H7 (cell line): ENCODE data around the gene YWHAH. TPM values are rescaled to one million over a fixed set of nuclear protein-coding genes. Genes with fewer than 3 reads are reported as not detected.

ENCODE experiments used
- DNase-seq: peaks from one replicate; pipeline ENCODE4 v3.0.0; 2012
- H3K27me3 ChIP-seq: 2 replicates; pipeline ENCODE4 v1.6.0; 2011; ENCODE audit warnings: mild to moderate bottlenecking, low read length; ENCODE audit not compliant: control insufficient read depth, insufficient read depth
- H3K36me3 ChIP-seq: replicated peaks from 2 replicates; pipeline ENCODE4 v1.5.1; 2011; ENCODE audit warnings: low read length; ENCODE audit not compliant: control insufficient read depth, insufficient read depth
- H3K4me3 ChIP-seq: 2 replicates; pipeline ENCODE4 v1.5.1; 2011; ENCODE audit warnings: low read depth, mild to moderate bottlenecking, control low read depth, low read length, moderate library complexity; ENCODE audit not compliant: insufficient read depth
- total RNA-seq: library from RNA; depleted of rRNA; stranded (reverse); fragments of >200 nt; shearing (Covaris generic); gene quantifications from 2 replicates; pipeline ENCODE4 v1.2.3, GENCODE V29; 2014

YWHAH gene
- total RNA-seq, 1 experiment from 2014 or later, result 229 TPM

DNA sequence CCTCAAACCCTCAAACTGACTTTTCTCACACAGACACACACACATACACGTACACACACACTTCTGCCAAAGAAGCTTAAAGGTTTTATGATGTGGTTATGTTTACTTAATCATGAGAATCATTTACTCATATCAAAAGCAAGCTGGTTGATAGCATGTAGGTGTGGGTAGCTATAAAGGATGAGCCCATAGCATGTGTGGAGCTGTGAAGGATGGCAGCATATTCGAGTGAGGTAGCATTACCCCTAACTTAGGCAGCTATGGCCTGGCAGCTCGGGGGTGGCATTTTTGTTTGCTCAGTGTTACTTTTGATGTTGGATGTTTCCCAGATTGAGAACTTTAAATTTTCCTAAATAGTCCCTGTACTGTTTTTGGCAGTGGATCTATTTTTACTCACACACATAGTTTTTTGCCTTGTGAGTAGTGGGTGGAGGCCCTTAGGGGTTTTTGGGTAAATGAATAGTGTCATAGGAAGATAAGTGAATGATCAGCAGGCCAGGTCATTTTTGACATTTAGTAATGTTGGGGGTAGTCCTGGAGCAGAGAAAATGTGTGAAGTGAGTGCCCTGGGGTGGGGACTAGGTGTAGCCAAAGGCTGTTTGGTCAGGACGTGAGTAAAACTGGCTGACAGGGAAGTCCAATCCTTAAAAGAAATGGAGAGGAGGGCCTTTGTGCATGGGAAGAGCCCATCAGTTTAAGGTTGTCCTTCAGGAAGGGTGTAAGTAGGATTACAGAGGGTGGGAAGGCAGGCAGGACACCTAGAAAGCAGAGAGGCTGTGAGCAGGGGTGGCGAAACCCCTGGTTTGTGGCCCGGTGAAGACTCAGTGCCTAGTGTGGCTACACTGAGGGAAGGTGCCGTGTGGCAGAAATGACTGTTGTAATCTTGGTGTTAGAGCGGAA lies 7.1 kb downstream of the YWHAH start:
- Histone ChIP-seq H3K36me3 (peaks cover 16% of the 10 kb centered on the region), H3K27me3 (no peaks in the 10 kb centered on the region)
- DNase-seq, result no peak

DNA sequence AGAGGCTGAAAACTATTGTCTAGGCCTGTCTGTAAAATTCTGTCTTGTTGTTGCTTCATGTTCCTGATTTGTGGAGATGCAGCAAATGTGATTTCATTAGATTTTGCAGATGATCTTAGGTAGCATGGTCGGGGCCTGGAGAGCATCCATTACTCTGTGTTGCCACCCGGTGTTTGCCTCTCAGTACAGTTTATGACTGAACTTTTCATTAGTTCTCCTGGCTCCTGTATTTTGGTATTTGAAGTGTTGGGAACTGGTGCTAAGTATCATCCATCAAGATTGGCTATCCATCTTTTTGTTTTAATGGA lies 7.7 kb downstream of the YWHAH start:
- DNase-seq, result no peak

More for the DNA sequence above, 7.1 kb downstream of the YWHAH start:
- H3K4me3 ChIP-seq, result no peak overlapping the region

DNA sequence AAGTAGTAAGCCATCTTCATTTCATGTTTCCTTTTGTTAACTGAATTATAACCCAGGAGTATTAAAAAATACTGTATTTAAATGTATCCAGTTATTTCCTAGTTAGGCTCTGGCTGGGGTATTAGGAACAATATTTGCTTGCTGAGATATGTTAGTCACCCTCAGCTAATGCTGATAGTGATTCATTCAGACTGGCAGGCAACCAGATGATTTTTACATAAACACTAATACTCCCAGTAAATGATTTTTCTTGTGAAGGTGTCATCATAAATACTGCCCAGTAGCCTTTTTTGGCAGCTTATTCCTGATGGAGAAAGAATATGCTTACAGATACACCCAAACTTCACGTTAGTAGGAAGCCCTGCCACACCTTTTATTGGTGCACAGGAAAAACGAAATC lies 8.1 kb downstream of the YWHAH start:
- no peak overlapping the region for H3K4me3 ChIP-seq
- peaks cover 19% of the 10 kb centered on the region for H3K36me3 ChIP-seq
- no peak for DNase-seq
- no peaks in the 10 kb centered on the region for H3K27me3 ChIP-seq

More for the DNA sequence above, 7.7 kb downstream of the YWHAH start:
- Histone ChIP-seq H3K27me3 (no peaks in the 10 kb centered on the region), H3K4me3 (no peak overlapping the region), H3K36me3 (peaks cover 21% of the 10 kb centered on the region)

DNA sequence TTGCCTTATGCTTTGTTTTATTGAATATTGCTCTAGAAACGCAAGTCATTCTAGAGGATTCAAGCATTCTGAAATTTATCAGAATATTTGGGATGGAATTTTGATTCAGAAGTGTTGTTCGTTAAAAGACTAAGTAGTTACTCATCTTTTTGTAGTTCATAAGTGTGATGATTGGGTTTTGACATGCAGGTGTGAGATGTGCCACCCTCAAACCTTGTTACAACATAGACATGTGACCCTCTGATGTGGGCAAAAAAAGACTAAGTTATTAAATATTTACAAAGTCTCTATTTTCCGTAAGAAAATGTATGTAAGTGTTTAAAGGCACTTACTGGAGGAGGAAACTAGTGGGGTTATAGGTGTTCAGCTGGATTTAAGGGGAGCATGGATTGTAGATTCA lies 8.9 kb downstream of the YWHAH start:
- peaks cover 19% of the 10 kb centered on the region for H3K36me3 ChIP-seq
- no peaks in the 10 kb centered on the region for H3K27me3 ChIP-seq
- DNase-seq, result no peak
- H3K4me3 ChIP-seq, result no peak overlapping the region

DNA sequence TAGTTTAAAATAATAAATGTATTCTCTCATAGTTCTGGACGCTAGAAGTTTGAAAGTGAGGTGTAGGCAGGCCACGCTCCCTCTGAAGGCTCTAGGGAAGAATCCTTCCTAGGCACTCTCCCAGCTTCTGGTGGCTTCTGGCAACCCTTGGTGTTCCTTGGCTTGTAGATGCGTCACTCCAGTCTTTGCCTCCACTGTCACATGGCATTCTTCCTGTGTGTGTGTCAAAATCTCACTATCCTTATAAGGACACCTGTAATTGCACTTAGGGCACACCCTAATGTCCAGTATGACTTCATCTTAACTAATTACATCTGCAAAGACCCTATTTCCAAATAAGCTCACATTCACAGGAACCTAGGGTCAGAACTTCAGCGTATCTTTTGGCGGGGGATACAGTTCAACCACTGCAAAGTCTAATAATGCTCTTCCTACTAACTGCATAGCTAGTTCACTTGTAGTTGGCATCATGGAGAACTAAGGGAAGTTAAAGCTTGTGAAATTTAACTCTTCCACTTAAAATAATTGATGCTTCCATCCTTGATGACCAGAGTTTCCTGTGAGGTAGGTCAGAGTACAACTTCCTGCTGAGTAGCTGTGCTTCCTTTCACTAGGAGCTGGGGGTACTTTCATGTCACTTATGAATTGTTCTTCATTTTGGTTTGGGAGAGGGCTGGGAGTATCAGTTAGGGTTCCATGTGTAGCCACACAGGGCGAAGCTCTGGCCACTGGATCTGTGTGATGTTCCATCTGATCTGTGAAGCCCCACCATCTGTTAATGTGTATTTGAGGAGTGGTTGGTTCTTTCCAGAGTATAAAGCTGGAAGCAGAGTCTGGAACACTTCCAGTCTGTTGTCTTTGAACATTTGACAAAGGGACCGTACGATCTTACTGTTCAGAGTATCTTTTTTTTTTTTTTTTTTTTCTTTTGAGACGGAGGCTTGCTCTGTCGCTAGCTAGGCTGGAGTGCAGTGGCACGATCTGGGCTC lies 10.5 kb downstream of the YWHAH start:
- no peak for DNase-seq
- H3K36me3 ChIP-seq, result peaks cover 19% of the 10 kb centered on the region
- no peaks in the 10 kb centered on the region for H3K27me3 ChIP-seq
- H3K4me3 ChIP-seq, result no peak overlapping the region

DNA sequence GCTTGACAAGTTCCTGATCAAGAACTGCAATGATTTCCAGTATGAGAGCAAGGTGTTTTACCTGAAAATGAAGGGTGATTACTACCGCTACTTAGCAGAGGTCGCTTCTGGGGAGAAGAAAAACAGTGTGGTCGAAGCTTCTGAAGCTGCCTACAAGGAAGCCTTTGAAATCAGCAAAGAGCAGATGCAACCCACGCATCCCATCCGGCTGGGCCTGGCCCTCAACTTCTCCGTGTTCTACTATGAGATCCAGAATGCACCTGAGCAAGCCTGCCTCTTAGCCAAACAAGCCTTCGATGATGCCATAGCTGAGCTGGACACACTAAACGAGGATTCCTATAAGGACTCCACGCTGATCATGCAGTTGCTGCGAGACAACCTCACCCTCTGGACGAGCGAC lies 12.0 kb downstream of the YWHAH start:
- Histone ChIP-seq H3K27me3 (no peaks in the 10 kb centered on the region), H3K36me3 (peaks cover 14% of the 10 kb centered on the region), H3K4me3 (no peak overlapping the region)
- DNase-seq, result no peak

DNA sequence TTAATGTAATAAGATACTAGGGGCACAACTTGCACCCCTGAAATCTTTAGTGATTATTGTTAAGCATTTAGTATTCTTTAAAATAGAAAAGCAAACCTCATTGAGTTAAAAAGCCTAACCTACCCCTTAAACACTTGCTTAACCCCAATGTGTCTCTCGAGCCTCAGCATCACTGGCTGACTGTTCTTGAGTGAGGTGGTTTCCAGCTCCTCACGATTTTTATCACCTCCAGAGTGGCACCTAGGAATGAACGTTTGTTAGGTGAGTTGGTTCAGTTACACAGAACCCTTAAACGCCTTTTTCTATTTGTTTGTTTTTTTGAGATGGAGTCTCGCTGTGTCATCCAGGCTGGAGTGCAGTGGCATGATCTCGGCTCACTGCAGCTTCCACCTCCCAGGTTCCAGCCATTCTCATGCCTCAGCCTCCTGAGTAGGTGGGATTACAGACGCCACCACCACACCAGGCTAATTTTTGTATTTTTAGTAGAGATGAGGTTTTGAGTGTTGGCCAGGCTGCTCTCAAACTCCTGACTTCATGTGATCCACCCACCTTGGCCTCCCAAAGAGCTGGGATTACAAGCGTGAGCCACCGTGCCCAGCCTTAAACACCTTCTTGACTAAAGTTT lies 13.7 kb downstream of the YWHAH start:
- peaks cover 14% of the 10 kb centered on the region for H3K36me3 ChIP-seq
- no peak overlapping the region for H3K4me3 ChIP-seq
- no peaks in the 10 kb centered on the region for H3K27me3 ChIP-seq
- DNase-seq, result no peak

DNA sequence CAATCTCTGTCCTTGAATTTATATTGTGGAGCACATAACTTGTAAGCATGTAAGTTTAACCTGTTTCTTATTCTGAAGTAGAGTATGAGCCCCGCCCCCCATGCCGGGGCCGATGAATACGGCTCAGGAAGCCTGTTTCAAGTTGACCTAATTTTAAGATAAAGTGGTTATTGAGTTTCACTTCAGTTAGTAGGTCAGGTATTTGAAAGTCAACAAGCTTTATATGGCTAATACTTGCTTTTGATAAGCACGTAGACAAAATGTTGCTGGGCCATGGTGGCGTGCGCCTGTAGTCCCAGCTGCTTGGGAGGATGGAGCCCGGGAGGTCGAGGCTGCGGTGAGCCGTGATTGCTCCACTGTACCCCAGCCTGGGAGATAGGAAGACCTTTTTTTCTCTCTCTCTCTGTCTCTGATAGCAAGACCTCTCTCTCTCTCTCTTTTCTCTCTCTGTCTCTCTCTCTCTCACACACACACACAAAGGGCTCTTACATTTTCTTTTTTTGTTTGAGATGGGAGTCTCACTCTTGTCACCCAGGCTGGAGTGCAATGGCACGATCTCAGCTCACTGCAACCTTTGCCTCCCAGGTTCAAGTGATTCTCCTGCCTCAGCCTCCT lies 14.4 kb downstream of the YWHAH start:
- no peak for DNase-seq
- no peaks in the 10 kb centered on the region for H3K27me3 ChIP-seq
- peaks cover 14% of the 10 kb centered on the region for H3K36me3 ChIP-seq
- no peak overlapping the region for H3K4me3 ChIP-seq

DNA sequence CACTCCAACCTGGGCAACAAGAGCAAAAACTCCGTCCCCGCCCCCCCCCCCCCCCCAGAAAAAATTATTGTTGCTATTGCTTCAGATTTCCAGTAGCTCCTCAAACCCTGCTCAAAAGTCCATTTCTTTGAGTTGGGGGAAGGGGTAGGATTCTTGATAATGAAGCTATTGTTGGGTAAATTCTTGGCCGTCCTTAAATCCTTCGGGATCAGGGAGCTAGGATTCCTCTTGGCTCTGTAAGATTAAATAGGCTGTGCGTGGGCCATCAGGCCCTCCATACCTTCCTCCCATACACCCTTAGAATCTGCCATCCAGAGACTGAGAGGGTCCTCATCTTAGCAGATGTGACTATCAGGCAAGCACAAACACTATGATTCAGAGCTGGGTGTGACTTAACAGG lies 16.4 kb downstream of the YWHAH start:
- DNase-seq, result no peak
- Histone ChIP-seq H3K27me3 (no peaks in the 10 kb centered on the region), H3K36me3 (peaks cover 10% of the 10 kb centered on the region), H3K4me3 (no peak overlapping the region)

DNA sequence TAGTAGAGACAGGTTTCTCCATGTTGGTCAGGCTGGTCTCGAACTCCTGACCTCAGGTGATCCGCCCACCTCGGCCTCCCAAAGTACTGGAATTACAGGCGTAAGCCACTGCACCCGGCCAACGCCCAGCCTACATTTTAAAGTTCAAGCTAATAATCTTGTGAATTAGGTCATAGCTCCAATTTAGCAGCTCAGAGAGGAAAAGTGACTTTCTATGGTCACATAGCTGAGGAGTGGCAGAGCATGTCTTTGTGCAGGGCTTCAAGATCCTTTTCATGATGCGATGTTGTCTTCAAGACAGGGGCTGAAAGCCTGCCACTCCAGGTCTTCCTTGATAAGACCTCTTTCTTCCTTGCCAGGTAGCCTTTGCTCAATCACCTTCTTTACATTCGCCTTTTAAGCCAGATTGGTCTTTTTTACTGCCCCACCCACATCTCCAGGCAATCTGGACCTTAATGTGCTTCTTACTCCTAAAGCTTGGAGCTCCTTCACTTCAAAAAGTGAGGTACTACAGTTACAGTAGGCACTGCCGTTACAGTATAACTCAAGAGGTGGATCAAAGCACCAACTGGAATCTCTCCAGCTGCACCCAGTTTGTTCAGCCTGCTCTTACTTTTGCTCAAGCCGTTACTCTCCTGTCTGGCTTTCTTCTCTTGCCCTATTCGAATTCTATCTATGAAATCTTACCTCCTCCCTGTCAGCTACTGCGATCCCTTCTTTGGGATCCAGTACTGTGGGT lies 18.2 kb downstream of the YWHAH start:
- no peak overlapping the region for H3K4me3 ChIP-seq
- H3K36me3 ChIP-seq, result no peaks in the 10 kb centered on the region
- no peaks in the 10 kb centered on the region for H3K27me3 ChIP-seq
- no peak for DNase-seq

DNA sequence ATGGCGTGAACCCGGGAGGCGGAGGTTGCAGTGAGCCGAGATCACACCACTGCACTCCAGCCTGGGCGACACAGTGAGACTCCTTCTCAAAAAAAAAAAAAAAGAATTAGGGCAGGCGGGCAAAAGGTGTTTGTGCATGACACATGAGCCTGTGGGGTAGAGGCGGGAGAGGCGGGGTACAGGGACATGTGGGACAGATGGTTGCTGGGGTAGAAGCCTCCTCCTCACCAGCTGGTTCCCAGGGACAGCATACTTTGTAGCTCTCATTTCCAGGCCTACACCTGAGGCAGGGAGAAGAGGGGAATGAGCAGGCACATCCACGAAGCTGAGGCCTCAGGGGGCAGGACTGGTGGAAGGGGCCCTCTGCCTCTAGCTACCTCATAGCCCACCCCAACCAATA lies 23.7 kb downstream of the YWHAH start:
- H3K27me3 ChIP-seq, result peaks cover 3% of the 10 kb centered on the region; the same call in 1 of the 2 replicates
- no peak overlapping the region for H3K4me3 ChIP-seq
- no peaks in the 10 kb centered on the region for H3K36me3 ChIP-seq
- no peak for DNase-seq

DNA sequence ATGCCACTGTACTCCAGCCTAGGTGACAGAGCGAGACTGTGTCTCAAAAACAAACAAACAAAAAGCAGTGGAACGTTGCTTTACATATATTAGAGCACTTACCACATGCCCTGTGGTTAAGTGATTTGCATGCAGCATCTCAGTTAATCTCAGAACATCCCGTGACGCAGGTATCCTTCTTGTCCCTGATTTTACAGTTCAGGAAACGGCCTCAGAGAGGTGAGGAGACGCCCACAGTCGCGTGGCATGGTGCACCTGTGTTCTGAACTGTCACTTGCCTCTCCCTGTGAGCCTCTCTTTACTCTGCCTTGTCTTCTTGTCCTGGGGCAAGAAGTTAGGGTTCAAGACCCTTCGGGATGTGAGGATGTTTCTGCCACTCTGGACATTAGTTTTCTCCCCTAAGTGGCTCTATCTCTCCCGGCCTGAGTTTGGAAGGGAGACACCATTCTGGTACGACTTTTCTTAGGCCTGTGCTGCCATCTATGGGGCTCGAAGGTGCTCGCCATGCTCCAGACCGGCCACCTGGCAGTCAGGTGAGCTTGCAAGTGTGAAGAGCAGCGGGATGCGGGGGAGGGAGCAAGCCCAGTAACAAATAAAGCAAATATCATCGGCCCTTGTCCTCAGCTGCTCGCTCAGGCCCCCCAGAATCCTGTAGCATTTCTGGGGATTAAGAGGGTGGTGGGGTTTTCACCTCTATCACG lies 25.6 kb downstream of the YWHAH start:
- DNase-seq, result peak; percentile 92
- Histone ChIP-seq H3K4me3 (peak overlapping the region; percentile 45), H3K27me3 (peaks cover 3% of the 10 kb centered on the region; the same call in 1 of the 2 replicates), H3K36me3 (no peaks in the 10 kb centered on the region)
